Upper lobe of left lung (tissue), 6 donors: ENCODE measurements around the gene EGFR. TPM values are rescaled to one million over a fixed set of nuclear protein-coding genes. Genes with fewer than 3 reads are reported as not detected.

Experiments
- ATAC-seq, 2 donors: fragments of 200-7000 bp; cut with Tn5 transposase; one replicate each; pipeline ENCODE4 v1.9.1; 2022; ENCODE audit warnings: mild to moderate bottlenecking in 2 of 2, moderate library complexity in 2 of 2; ENCODE audit not compliant: low FRiP score in 2 of 2
- DNase-seq, 2 donors: peaks; one replicate each; pipeline ENCODE4 v3.0.0-alpha.2; 2019 to 2020
- H3K27ac ChIP-seq, 4 donors: fragments of 200-600 bp; sonication (generic); one replicate each; pipeline ENCODE4 v1.5.1; 2016 to 2019
- H3K27me3 ChIP-seq, 4 donors: fragments of 200-600 bp; sonication (generic); one replicate each; pipeline ENCODE4 v1.5.1; 2017 to 2019
- H3K36me3 ChIP-seq, 4 donors: fragments of 200-600 bp; sonication (generic); one replicate each; pipeline ENCODE4 v1.5.1; 2016 to 2019
- H3K4me1 ChIP-seq, 4 donors: fragments of 200-600 bp; sonication (generic); one replicate each; pipeline ENCODE4 v1.5.1; 2018 to 2019
- H3K4me3 ChIP-seq, 4 donors: fragments of 200-600 bp; sonication (generic); one replicate each; pipeline ENCODE4 v1.5.1; 2017 to 2019; ENCODE audit warnings: mild to moderate bottlenecking in 2 of 4, moderate library complexity in 1 of 4
- H3K9me3 ChIP-seq, 4 donors: fragments of 200-600 bp; sonication (generic); one replicate each; pipeline ENCODE4 v1.5.1; 2018 to 2019
- CTCF ChIP-seq, 6 experiments: fragments of 450-650 bp in 4 of 6; fragments of 200-600 bp in 2 of 6; sonication (generic) in 2 of 6; IDR thresholded peaks; one replicate each; pipeline ENCODE4 v1.5.1; 2016 to 2019; ENCODE audit warnings: antibody characterized with exemption in 6 of 6
- EP300 ChIP-seq, 4 donors: sonication (generic); formaldehyde crosslinking; IDR thresholded peaks; one replicate each; pipeline ENCODE4 v1.5.1; 2017; ENCODE audit warnings: antibody characterized with exemption in 4 of 4, control low read depth in 2 of 4
- POLR2A ChIP-seq, 4 donors: fragments of 450-650 bp; IDR thresholded peaks; one replicate each; pipeline ENCODE4 v1.5.1; 2016 to 2017; ENCODE audit warnings: antibody characterized with exemption in 4 of 4, mild to moderate bottlenecking in 2 of 4
- POLR2AphosphoS5 ChIP-seq, 2 donors: sonication (generic); formaldehyde crosslinking; IDR thresholded peaks; one replicate each; pipeline ENCODE4 v1.5.1; 2017; ENCODE audit warnings: antibody characterized with exemption in 2 of 2
- WGBS, 2 donors: methylation state at CpG; one replicate each; pipeline ENCODE4 v1.1.5; 2017 to 2018; 5-methylcytosine and 5-hydroxymethylcytosine counted together
- total RNA-seq, 6 donors: library from RNA; depleted of rRNA in 4 of 6; stranded (reverse); fragments of >200 nt in 4 of 6; gene quantifications; one replicate each; pipeline versions ENCODE4 v1.1.0 to v1.2.1, GENCODE V29; 2016 to 2021
- donor health status: DM: no; HTN: no; CAD: no; lungs with moderate emphysema.
- donor health status: DM: no; HTN: yes; CAD: no; lungs with severe emphysema.

Gene EGFR
- total RNA-seq, 6 donors from 2014 or later = 58.7 to 110 (median 93.2) TPM

DNA sequence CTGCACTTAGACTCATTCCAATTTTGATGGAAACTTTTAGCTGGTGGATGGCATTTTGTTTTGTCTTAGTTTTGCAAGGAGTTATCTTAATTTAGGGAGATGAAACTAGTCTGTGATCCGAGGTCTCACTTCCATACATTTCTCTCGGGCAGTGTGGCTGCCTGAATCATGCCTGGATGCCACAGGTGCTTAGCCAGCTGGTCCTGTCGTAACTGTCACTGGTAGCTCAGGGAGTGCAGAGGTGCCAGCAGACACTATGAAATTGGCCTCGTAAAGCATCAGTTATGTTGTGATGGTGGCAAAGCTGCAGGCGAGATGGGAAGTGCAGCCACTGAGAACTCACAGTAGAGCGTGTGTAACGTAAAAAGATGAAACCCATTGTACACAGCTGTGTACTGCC is 74.9 kb downstream of the EGFR start:
- no peaks in the 10 kb centered on the region for H3K9me3 ChIP-seq
- WGBS, 2 donors = 89 to 94% methylated on average over 7 of the region's 7 CpGs
- peaks cover 4 to 16% (median 11%) of the 10 kb centered on the region in 4 donors for H3K4me1 ChIP-seq
- H3K27me3 ChIP-seq = no peaks in the 10 kb centered on the region
- H3K36me3 ChIP-seq = no peaks in the 10 kb centered on the region
- no peak for DNase-seq
- ATAC-seq = no peak
- TF ChIP-seq CTCF (IDR thresholded peaks at IDR 0.05) = no peak
- TF ChIP-seq POLR2AphosphoS5 (IDR thresholded peaks at IDR 0.05) = no peak
- no peak overlapping the region for H3K4me3 ChIP-seq
- no peak overlapping the region for H3K27ac ChIP-seq

GRCh38 chr7:55094092-55094690 is 75.4 kb downstream of the EGFR start:
- Histone ChIP-seq H3K36me3 (no peaks in the 10 kb centered on the region), H3K4me1 (peaks cover 5 to 21% (median 13%) of the 10 kb centered on the region in 4 donors), H3K27me3 (no peaks in the 10 kb centered on the region), H3K9me3 (no peaks in the 10 kb centered on the region), H3K27ac (no peak overlapping the region), H3K4me3 (no peak overlapping the region)
- WGBS, 2 donors = 54% methylated on average over 4 to 5 of the region's 5 CpGs
- DNase-seq = peak in 1 of 2 donors; percentile 38
- TF ChIP-seq EP300 (IDR thresholded peaks at IDR 0.05) = peak in 1 of 4 donors; percentile 10
- no peak for TF ChIP-seq POLR2AphosphoS5 (IDR thresholded peaks at IDR 0.05)
- no peak for TF ChIP-seq CTCF (IDR thresholded peaks at IDR 0.05)
- TF ChIP-seq POLR2A (IDR thresholded peaks at IDR 0.05) = no peak
- peak in 1 of 2 donors; percentile 60 for ATAC-seq

- ATAC-seq = no peak
- 87 to 95% methylated on average over 4 of the region's 4 CpGs for WGBS, 2 donors
Observed at GRCh38 chr7:55095672-55096071, 76.9 kb downstream of the EGFR start.

DNA sequence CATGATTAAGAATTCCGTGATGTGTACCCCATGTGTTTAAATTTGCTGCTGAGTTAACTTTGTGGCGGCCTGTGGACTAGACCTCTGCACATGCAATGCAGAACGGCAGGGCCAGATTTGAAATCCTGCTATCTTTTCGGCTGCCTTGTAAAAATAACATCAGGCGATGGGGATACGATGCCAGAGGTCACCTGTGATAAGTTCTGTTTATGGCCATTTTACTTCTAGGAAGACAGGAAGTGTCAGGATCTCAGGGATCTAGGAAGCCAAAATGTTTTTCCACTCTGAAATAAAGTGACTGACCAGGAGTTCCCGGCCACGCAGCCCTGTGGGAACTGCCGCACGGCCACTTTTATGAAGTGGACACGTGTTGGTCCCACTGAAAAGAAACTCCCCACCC is 77.5 kb downstream of the EGFR start:
- WGBS, 2 donors = 89 to 92% methylated on average over 11 of the region's 11 CpGs
- DNase-seq = no peak
- no peak overlapping the region for H3K4me3 ChIP-seq
- H3K9me3 ChIP-seq = no peaks in the 10 kb centered on the region
- ATAC-seq = no peak
- no peaks in the 10 kb centered on the region for H3K36me3 ChIP-seq
- H3K27ac ChIP-seq = no peak overlapping the region
- H3K27me3 ChIP-seq = no peaks in the 10 kb centered on the region
- no peak for TF ChIP-seq POLR2A (IDR thresholded peaks at IDR 0.05)
- TF ChIP-seq CTCF (IDR thresholded peaks at IDR 0.05) = no peak
- TF ChIP-seq POLR2AphosphoS5 (IDR thresholded peaks at IDR 0.05) = no peak
- no peak for TF ChIP-seq EP300 (IDR thresholded peaks at IDR 0.05)
- peaks cover 25 to 34% (median 26%) of the 10 kb centered on the region in 4 donors for H3K4me1 ChIP-seq

More at GRCh38 chr7:55095672-55096071, 76.9 kb downstream of the EGFR start:
- Histone ChIP-seq H3K4me3 (no peak overlapping the region), H3K27me3 (no peaks in the 10 kb centered on the region), H3K27ac (no peak overlapping the region), H3K4me1 (peaks cover 18 to 36% (median 23%) of the 10 kb centered on the region in 4 donors), H3K36me3 (no peaks in the 10 kb centered on the region), H3K9me3 (no peaks in the 10 kb centered on the region)
- DNase-seq = no peak
- TF ChIP-seq EP300 (IDR thresholded peaks at IDR 0.05) = no peak
- TF ChIP-seq POLR2A (IDR thresholded peaks at IDR 0.05) = no peak
- TF ChIP-seq POLR2AphosphoS5 (IDR thresholded peaks at IDR 0.05) = no peak

DNA sequence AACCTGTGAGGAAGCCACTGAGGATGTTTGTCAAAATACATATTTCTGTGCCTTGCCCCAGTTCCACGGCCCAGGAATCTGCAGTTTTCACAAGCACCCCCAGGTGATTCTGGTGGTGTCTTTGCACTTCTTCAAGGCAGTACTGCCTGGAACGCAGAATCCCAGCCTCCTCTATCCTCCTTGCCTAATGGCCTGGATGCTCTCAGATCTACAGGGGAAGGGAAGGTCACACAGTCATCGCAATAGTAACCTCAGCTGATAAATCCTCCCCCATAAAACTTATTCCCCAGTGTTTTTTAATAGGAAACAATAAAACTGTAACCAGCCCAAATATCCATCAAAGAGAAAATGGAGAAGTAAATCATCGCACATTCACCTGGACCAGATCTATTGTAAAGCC is 78.3 kb downstream of the EGFR start:
- H3K27me3 ChIP-seq = no peaks in the 10 kb centered on the region
- ATAC-seq (no peak), DNase-seq (no peak)
- TF ChIP-seq POLR2AphosphoS5 (IDR thresholded peaks at IDR 0.05) (no peak), EP300 (IDR thresholded peaks at IDR 0.05) (no peak), CTCF (IDR thresholded peaks at IDR 0.05) (no peak), POLR2A (IDR thresholded peaks at IDR 0.05) (no peak)
- H3K4me1 ChIP-seq = peaks cover 22 to 29% (median 24%) of the 10 kb centered on the region in 4 donors
- WGBS, 2 donors = 95 to 96% methylated on average over 4 of the region's 4 CpGs
- H3K4me3 ChIP-seq = no peak overlapping the region
- no peak overlapping the region for H3K27ac ChIP-seq
- no peaks in the 10 kb centered on the region for H3K9me3 ChIP-seq
- H3K36me3 ChIP-seq = no peaks in the 10 kb centered on the region
